HG03469 (cell line): Measurements from ENCODE around the gene LMAN1L.

ENCODE experiments used
- ATAC-seq: cut with Tn5 transposase; IDR thresholded peaks from one replicate; pipeline ENCODE4 v1.9.1; 2021; ENCODE audit warnings: mild to moderate bottlenecking, moderate library complexity, moderate number of reproducible peaks; ENCODE audit not compliant: unreplicated experiment

LMAN1L gene

DNA sequence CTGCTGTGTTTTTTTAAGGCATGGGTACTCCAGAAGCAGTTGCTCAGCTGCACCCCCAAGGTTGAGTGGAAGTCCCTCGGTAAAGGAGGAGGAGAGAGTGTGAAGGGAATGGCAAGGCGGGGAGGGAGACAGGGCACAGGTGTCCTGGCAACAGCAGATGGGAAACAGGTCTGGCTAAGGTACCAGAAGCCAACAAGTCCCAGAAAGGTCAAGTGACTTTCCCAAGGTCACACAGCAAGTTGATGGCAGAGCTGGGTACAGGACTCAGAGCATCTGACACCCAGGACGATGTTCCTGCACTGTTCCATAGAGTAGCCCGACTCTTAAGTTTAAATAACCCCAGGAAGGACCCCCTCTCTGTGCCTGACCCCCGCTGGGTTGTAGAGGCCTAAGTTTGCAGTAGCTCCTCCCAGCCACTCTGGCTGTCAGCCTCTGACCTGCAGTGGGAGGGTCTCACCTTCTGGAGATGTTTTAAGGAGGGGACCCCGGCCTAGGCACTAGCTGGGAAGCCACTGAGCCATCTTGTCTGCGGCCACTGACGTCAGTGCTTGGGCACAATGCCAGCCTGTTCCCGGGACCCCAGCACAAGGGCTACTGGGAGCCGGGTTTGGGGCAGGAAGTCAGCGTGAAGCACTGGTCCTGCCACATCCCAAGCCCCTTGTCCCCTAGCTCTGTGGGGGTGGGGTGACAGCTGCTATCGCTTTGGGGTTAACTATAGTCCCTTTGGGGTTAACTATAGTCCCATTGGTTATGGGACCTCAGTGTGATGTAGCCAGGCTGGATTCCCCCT lies 20.2 kb upstream of the LMAN1L start:
- ATAC-seq, result no peak

DNA sequence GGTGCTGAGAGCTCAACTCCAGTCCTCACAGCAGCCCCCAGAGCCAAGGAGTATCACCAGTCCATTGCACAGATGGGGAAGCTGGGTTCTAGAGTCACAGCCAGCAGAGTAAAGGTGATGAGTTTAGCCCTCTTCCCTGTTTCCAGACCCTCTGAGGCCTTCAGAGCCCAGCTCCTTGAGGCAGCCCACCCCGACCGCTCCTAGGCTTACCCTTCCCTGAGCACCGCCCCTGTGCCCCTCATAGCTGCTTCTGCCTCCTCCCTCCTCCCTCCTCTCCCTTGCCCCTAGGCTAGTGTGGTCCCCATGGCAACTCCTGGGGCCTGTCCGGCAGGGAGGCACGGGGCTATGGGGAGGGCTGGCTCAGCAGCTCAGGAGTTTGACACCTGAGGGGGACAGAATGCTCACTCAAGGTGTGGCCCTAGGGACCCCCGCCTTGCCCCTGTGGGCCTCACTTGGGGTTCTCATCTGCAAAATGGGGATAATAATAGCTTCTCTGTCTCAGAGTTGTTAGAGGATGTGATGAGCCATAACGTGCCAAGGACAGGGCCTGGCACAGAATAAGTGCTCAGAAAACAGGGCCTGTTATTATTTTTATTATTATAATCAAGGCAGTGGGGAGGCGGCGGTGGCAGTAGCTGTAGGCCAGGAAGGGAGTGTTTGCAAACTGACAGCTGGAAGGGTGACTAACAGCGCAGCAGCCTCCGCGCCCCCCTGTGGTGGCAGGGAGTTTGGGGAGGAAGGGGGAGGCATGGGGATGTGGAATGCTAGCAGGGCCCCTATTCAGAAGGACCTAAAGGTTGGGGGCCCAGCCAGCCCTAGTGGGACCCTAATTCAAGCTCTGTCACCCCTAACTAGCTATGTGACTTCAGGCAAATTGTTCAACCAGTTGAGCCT lies 19.3 kb upstream of the LMAN1L start:
- no peak for ATAC-seq

DNA sequence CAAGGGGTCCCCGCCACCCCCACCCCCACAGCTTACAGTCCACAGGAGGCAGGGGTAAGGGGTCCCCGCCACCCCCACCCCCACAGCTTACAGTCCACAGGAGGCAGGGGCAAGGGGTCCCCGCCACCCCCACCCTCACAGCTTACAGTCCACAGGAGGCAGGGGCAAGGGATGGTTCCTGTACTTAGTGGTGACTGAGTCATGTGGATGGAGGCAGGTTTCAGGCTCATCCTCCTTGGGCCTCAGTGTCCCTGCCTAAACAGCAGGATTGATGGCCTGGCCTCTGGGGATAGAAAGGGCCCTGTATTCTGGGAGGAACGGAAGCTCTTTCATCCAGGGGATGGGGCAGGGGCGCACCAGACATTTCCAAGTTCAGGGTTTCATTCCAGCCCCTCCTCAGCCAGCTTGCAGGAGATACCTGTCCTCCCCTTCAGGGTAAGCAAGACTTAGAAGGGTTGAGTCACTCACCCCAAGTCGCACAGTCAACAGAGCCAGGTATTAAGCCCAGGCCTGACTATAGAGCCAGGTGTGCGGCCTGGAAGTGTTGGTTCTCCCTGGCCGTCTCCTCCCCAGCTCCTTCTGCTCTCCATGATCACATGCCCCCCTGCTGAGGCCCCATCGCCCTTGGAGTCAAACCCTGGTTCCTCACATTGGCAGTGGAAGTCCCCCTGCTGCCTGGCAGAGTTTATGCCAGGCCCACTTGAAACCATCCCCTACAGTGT lies 18.2 kb upstream of the LMAN1L start:
- ATAC-seq, result no peak

DNA sequence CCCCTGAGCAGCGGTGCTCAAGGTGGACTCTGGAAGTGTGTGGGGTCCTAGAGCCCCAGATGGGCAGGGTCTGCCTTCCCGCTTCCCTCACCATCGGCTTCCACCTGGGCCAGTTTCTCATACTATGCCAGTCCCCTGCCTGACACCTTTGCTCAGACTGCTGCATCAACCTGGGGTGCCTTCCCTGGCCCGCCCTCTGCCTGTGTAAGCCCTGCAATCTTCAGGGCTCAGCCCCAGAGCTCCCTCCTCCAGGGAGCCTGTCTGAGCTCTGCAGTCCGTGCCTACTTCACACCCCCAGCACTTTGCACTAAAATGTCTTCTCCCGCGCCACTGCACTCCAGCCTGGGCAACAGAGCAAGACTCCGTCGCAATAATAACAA lies 17.7 kb upstream of the LMAN1L start:
- ATAC-seq, result no peak

DNA sequence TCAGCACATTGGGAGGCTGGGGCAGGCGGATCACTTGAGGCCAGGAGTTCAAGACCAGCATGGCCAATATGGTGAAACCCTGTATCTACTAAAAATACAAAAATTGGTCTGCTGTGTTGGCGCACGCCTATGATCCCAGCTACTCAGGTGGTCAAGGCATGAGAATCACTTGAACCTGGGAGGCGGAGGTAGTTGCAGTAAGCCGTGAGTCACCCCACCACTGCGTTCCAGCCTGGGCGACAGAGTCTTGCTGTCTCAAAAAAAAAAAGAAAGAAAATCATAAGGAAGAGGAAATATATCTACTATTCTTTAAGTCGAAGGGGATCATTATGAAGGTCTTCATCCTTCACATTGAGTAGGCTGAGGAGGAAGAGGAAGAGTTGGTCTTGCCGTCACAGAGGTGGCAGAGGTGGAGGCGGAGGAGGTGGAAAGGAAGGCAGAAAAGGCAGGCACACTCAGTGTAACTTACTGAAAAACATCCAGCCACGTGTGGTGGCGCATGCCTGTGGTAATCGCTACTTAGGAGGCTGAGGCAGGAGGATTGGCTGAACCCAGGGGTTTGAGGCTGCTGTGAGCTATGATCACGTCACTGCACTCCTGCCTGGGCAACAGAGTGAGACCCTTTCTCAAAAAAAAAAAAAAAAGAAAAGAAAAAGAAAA lies 16.5 kb upstream of the LMAN1L start:
- no peak for ATAC-seq

DNA sequence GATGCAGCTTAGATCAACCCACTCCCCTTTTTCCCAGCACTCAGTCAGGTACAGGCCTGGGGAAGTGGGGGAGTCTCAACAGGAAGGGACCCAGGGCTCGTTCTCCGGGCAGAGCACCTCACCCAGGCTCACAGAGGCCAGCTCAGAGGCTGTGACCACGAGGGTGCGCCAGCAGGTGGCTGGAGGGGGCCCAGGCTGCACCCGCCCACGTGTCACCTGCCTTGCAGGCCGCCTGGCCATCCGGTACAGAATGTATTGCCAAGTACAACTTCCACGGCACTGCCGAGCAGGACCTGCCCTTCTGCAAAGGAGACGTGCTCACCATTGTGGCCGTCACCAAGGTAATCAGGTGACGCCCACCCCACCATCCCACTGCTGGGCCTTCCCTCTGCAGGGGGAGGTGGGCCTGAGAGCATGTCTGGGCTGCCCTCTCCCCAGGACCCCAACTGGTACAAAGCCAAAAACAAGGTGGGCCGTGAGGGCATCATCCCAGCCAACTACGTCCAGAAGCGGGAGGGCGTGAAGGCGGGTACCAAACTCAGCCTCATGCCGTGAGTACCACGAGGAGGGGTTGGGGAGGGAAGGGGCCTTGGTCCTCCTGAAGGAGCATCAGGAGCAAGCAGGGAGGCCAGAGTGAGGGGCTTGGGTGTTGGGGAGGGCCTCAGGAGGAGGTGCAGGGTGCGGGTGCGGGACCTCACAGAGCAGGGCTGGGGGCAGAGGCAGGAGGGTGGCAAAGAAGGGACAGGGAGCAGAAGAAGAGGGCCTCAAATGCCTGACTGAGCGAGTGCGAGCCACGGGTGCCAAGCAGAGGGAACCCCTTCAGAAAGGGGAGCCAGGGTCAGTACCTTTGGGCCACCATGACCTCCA lies 14.0 kb upstream of the LMAN1L start:
- no peak for ATAC-seq

DNA sequence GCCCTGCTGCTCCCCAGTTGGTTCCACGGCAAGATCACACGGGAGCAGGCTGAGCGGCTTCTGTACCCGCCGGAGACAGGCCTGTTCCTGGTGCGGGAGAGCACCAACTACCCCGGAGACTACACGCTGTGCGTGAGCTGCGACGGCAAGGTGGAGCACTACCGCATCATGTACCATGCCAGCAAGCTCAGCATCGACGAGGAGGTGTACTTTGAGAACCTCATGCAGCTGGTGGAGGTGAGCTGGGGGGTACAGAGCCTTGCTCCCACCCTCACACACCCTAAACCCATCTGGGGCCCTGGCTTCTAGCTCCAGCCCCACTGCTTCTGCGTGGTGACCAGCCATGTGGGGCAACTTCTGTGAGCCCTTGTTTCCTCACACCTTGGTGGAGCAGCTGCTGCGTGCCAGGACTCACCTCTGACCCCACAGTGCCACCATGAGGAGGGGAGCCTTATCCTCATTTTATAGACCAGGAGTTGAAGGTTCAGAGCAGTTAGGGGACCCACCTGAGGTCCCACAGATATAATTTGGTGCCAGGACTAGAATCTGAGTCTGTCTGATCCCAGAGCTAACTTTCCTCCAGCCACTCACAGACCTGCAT lies 13.3 kb upstream of the LMAN1L start:
- ATAC-seq, result no peak

DNA sequence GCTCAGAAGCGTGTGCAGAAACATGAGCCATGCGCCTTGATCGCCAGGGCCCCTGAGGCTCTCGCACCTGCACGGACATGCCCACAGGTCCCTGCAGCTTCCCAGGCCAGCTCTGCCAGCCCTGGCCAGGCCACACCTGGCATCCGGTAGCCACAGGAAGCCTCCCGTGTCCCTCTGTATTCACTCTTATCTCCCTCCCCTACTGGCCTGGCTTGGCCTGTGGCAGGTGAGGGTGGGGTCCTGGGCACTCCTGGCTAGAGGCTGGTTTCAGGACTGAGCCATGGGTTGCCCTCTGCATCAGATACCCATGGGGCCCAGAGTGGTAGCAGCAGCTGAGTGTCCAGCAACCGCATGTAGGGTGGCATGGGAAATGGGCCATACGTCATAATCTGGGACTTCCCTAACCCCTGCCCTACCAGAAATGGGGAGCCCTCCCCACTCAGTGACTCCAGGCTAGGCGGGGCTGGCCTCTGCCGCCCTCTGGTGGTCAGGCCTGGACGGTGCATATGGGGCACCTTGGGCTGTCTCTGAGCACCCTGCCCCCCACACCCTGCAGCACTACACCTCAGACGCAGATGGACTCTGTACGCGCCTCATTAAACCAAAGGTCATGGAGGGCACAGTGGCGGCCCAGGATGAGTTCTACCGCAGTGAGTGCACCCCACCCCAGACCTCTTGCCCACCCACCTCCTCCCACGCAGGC lies 12.6 kb upstream of the LMAN1L start:
- ATAC-seq, result no peak

DNA sequence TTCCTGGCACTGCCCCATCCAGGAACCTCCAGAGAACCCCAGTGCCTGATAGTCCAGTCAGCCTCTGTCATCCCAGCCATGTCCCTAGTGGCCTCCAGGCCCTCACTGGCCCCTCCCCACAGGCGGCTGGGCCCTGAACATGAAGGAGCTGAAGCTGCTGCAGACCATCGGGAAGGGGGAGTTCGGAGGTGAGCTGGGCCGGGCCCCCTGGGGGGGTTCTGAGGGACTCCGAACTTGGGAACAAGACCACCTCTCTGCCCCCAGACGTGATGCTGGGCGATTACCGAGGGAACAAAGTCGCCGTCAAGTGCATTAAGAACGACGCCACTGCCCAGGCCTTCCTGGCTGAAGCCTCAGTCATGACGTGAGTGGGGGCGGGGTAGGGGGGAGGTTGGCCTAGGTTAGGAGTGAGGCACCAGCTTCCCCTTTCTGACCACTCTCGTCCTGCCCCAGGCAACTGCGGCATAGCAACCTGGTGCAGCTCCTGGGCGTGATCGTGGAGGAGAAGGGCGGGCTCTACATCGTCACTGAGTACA lies 12.0 kb upstream of the LMAN1L start:
- ATAC-seq, result no peak

DNA sequence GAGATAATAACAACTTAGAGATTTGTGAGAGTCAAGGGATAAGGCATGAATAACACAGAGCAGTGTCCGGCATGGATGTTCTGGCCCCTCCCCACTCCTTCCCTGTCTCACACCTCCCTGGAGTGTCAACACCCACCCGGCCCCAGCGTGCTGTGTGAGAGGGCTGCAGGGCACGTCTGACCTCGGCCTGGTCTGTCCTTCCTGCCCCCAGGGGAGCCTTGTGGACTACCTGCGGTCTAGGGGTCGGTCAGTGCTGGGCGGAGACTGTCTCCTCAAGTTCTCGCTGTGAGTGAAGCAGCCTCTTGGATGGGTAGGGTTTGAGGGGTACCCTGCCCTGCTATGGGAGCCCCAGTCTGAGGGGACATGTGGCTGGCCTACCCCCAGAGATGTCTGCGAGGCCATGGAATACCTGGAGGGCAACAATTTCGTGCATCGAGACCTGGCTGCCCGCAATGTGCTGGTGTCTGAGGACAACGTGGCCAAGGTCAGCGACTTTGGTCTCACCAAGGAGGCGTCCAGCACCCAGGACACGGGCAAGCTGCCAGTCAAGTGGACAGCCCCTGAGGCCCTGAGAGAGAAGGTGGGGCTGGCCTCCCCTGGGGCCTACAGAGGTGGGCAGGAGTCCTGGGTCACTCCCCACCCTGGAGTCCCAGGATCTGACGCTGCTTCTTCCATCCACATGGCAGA lies 11.2 kb upstream of the LMAN1L start:
- ATAC-seq, result no peak

DNA sequence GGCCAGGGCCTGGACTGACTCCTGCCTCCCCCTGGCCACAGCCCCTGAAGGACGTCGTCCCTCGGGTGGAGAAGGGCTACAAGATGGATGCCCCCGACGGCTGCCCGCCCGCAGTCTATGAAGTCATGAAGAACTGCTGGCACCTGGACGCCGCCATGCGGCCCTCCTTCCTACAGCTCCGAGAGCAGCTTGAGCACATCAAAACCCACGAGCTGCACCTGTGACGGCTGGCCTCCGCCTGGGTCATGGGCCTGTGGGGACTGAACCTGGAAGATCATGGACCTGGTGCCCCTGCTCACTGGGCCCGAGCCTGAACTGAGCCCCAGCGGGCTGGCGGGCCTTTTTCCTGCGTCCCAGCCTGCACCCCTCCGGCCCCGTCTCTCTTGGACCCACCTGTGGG lies 10.3 kb upstream of the LMAN1L start:
- no peak for ATAC-seq

DNA sequence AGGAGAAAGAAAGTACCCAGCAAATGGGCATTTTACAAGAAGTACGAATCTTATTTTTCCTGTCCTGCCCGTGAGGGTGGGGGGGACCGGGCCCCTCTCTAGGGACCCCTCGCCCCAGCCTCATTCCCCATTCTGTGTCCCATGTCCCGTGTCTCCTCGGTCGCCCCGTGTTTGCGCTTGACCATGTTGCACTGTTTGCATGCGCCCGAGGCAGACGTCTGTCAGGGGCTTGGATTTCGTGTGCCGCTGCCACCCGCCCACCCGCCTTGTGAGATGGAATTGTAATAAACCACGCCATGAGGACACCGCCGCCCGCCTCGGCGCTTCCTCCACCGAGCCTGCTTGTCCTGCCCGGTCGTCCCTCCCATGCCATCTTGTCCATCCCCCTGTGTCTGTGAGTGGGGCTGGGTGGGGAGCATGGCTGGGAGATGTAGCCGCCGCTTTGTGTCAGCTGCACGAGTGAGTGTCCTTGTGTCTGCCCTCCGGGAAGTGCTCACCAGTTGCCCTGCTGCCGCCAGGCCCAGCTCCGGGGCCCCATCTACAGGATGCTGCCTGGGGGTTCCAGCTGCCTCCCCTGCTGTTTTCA lies 9.7 kb upstream of the LMAN1L start:
- ATAC-seq, result no peak

DNA sequence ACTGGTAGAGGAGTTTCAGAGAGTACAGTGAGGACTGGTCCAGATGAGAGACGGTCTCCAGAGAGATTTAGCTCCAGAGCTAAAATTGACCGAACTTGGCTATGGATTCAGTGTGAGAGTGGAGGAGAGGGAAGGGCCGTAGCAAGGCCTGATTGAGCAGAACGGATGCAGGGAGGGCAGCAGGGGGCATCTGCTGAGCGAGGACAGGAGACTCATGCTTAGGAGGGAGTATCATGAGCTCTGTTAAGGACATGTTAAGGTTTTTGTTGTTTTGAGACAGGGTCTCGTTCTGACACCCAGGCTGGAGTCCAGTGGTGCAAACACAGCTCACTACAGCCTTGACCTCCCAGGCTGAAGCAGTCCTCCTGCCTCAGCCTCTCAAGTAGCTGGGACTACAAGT lies 7.7 kb upstream of the LMAN1L start:
- ATAC-seq, result no peak

DNA sequence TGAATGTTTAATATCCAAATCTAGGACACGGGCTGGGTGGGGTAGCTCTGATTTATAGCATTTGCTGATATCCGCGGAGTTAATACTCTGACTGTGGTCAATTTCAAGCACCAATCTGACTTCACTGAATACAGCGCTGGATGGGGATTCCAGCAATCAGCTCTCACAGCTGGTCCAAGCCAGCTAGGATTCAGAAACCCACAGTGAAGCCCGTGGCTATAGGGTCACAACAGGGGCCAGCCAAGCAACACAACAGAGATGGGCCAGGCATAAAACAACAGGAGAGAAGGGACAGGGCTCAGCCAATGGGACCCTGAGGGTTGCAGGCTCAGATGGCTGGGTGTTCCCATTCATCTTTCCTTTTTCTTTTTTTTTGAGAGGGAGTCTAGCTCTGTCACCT lies 5.4 kb upstream of the LMAN1L start:
- no peak for ATAC-seq

DNA sequence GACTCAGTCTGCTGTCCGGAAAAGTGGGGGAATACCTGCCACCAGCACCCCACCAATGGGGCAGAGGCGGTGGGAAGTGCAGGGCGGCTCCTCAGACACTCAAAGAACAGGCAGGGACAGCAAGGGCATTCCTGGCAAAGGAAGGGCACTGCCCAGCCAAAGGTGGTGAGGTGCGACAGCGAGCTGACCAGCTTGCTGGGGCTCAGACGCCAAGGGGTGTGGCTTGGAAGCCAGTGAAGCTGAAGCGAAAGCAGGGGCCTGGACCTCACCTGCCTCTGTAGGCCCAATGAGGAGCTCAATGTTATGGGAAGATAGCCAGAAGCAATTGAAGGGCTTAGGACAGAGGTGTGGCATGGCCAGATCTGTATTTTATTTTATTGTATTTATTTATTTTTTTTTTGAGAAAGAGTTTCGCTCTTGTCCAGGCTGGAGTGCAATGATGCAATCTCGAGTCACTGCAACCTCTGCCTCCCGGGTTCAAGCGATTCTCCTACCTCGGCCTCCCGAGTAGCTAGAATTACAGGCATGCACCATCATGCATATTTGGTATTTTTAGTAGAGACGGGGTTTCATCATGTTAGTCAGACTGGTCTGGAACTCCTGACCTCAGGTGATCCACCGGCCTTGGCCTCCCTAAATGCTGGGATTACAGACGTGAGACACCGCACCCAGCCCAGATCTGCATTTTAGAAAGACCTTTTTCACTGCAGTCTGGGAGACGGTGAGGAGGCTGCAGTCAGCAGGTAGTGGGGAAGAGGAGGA lies 4.4 kb upstream of the LMAN1L start:
- ATAC-seq, result no peak

DNA sequence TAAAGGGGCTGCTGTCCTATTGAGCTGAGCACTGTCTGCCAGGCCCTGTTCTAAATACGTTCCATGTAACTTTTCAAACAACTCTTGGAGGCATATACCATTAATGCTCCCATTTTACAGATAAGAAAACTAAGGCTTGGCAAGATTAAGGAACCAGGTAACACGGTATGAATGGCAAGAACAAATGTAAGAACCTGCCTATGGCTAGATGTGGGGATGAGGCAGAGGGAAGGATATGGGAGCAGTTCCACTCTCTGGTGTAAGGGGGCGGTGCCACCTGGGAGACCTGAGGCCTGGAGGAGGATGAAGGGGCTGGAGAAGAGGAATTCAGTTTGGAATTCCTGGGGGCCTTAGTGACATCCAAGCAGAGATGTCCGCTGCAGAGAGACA lies 3.8 kb upstream of the LMAN1L start:
- ATAC-seq, result no peak

DNA sequence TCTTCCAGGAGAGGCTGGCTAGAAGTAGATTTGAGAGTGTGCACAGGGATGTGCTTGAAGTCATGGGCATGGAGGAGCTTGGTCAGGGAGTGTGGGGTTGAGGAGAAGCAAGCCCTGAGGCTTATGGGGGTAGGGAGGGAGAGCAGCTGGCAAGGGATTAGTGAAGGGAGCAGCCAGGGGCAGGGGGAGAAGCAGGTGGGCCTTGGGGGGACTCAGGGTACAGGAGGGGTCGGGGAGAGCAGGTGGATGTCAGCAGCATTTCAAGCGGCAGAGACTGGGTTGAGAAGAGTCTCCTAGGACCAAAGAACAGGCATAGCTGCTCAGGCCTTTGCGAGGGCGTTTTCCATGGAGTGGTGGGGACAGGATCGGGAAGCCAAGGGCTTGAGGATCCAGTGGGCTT lies 3.4 kb upstream of the LMAN1L start:
- no peak for ATAC-seq
